ENCODE measurements around the gene NXPH3.

The NXPH3 gene

GRCh38 chr17:49580981-49581647 lies 5.4 kb downstream of the NXPH3 start:
- TF ChIP-seq ZNF8 (CRISPR knock-in tag; IDR thresholded peaks at IDR 0.05): no peak
- TF ChIP-seq TOX (CRISPR knock-in tag; IDR thresholded peaks at IDR 0.05; ENCODE audit: borderline replicate concordance): no peak
- no peak for TF ChIP-seq ZNF565 (CRISPR knock-in tag; conservative IDR thresholded peaks at IDR 0.05; ENCODE audit: low read depth)
- TF ChIP-seq, protein P1, sequence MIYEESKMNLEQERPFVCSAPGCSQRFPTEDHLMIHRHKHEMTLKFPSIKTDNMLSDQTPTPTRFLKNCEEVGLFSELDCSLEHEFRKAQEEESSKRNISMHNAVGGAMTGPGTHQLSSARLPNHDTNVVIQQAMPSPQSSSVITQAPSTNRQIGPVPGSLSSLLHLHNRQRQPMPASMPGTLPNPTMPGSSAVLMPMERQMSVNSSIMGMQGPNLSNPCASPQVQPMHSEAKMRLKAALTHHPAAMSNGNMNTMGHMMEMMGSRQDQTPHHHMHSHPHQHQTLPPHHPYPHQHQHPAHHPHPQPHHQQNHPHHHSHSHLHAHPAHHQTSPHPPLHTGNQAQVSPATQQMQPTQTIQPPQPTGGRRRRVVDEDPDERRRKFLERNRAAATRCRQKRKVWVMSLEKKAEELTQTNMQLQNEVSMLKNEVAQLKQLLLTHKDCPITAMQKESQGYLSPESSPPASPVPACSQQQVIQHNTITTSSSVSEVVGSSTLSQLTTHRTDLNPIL (CRISPR knock-in tag; IDR thresholded peaks at IDR 0.05; ENCODE audit: low read depth): no peak
- TF ChIP-seq, protein P2, sequence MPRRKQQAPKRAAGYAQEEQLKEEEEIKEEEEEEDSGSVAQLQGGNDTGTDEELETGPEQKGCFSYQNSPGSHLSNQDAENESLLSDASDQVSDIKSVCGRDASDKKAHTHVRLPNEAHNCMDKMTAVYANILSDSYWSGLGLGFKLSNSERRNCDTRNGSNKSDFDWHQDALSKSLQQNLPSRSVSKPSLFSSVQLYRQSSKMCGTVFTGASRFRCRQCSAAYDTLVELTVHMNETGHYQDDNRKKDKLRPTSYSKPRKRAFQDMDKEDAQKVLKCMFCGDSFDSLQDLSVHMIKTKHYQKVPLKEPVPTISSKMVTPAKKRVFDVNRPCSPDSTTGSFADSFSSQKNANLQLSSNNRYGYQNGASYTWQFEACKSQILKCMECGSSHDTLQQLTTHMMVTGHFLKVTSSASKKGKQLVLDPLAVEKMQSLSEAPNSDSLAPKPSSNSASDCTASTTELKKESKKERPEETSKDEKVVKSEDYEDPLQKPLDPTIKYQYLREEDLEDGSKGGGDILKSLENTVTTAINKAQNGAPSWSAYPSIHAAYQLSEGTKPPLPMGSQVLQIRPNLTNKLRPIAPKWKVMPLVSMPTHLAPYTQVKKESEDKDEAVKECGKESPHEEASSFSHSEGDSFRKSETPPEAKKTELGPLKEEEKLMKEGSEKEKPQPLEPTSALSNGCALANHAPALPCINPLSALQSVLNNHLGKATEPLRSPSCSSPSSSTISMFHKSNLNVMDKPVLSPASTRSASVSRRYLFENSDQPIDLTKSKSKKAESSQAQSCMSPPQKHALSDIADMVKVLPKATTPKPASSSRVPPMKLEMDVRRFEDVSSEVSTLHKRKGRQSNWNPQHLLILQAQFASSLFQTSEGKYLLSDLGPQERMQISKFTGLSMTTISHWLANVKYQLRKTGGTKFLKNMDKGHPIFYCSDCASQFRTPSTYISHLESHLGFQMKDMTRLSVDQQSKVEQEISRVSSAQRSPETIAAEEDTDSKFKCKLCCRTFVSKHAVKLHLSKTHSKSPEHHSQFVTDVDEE (CRISPR knock-in tag; IDR thresholded peaks at IDR 0.05): no peak
- no peak for TF ChIP-seq TCF4 (CRISPR knock-in tag; IDR thresholded peaks at IDR 0.05; ENCODE audit: borderline replicate concordance)
- no peak for TF ChIP-seq SNAI2 (CRISPR knock-in tag; IDR thresholded peaks at IDR 0.05)
- TF ChIP-seq, protein P3, sequence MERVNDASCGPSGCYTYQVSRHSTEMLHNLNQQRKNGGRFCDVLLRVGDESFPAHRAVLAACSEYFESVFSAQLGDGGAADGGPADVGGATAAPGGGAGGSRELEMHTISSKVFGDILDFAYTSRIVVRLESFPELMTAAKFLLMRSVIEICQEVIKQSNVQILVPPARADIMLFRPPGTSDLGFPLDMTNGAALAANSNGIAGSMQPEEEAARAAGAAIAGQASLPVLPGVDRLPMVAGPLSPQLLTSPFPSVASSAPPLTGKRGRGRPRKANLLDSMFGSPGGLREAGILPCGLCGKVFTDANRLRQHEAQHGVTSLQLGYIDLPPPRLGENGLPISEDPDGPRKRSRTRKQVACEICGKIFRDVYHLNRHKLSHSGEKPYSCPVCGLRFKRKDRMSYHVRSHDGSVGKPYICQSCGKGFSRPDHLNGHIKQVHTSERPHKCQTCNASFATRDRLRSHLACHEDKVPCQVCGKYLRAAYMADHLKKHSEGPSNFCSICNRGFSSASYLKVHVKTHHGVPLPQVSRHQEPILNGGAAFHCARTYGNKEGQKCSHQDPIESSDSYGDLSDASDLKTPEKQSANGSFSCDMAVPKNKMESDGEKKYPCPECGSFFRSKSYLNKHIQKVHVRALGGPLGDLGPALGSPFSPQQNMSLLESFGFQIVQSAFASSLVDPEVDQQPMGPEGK (CRISPR knock-in tag; IDR thresholded peaks at IDR 0.05; ENCODE audit: borderline replicate concordance): no peak
- TF ChIP-seq CSDC2 (CRISPR knock-in tag; IDR thresholded peaks at IDR 0.05): no peak
- TF ChIP-seq ESRRG (CRISPR knock-in tag; IDR thresholded peaks at IDR 0.05): no peak
- no peak for TF ChIP-seq GLIS3 (CRISPR knock-in tag; IDR thresholded peaks at IDR 0.05)
- TF ChIP-seq BACH2 (CRISPR knock-in tag; IDR thresholded peaks at IDR 0.05; ENCODE audit: borderline replicate concordance): no peak
- no peak for ATAC-seq

DNA sequence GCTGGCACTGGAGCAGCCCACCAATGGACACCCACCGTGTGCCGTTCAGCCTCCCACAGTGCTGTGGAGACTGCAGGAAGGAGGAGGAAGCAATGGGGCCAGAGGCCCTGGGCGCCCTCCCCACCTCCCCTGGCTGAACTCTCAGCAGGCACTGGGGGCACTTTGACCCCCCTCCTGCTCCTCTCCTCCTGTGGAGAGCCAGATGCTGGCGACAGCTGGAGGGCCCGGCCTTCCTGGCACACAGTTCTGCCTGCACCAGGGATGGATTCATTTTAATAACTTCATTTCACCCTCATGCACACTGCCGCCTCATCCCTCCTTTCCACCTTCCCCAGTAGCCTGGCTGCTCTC lies 6.0 kb downstream of the NXPH3 start:
- no peak for ATAC-seq
- TF ChIP-seq ZNF70 (CRISPR knock-in tag; IDR thresholded peaks at IDR 0.05) (no peak), CSDC2 (CRISPR knock-in tag; IDR thresholded peaks at IDR 0.05) (no peak), SNAI2 (CRISPR knock-in tag; IDR thresholded peaks at IDR 0.05) (no peak), ZNF565 (CRISPR knock-in tag; conservative IDR thresholded peaks at IDR 0.05; ENCODE audit: low read depth) (no peak), ZFP30 (CRISPR knock-in tag; IDR thresholded peaks at IDR 0.05) (no peak), TCF4 (CRISPR knock-in tag; IDR thresholded peaks at IDR 0.05; ENCODE audit: borderline replicate concordance) (no peak), PPARA (CRISPR knock-in tag; IDR thresholded peaks at IDR 0.05; ENCODE audit: borderline replicate concordance) (no peak), TOX (CRISPR knock-in tag; IDR thresholded peaks at IDR 0.05; ENCODE audit: borderline replicate concordance) (no peak), CSRNP3 (CRISPR knock-in tag; IDR thresholded peaks at IDR 0.05) (no peak), ZFP3 (CRISPR knock-in tag; IDR thresholded peaks at IDR 0.05) (no peak), OSR1 (CRISPR knock-in tag; IDR thresholded peaks at IDR 0.05) (no peak), ZC3H10 (CRISPR knock-in tag; IDR thresholded peaks at IDR 0.05) (no peak), BACH2 (CRISPR knock-in tag; IDR thresholded peaks at IDR 0.05; ENCODE audit: borderline replicate concordance) (no peak)
- TF ChIP-seq, protein P4, sequence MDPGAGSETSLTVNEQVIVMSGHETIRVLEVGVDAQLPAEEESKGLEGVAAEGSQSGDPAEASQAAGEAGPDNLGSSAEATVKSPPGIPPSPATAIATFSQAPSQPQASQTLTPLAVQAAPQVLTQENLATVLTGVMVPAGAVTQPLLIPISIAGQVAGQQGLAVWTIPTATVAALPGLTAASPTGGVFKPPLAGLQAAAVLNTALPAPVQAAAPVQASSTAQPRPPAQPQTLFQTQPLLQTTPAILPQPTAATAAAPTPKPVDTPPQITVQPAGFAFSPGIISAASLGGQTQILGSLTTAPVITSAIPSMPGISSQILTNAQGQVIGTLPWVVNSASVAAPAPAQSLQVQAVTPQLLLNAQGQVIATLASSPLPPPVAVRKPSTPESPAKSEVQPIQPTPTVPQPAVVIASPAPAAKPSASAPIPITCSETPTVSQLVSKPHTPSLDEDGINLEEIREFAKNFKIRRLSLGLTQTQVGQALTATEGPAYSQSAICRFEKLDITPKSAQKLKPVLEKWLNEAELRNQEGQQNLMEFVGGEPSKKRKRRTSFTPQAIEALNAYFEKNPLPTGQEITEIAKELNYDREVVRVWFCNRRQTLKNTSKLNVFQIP (CRISPR knock-in tag; IDR thresholded peaks at IDR 0.05; ENCODE audit: borderline replicate concordance, low read depth): no peak
- TF ChIP-seq, protein P2 (CRISPR knock-in tag; IDR thresholded peaks at IDR 0.05): no peak
- TF ChIP-seq, protein P3 (CRISPR knock-in tag; IDR thresholded peaks at IDR 0.05; ENCODE audit: borderline replicate concordance): no peak
